Neural cell (in vitro differentiated cells): ENCODE results near the gene ZNRD2. TPM values are rescaled to one million over a fixed set of nuclear protein-coding genes. Genes with fewer than 3 reads are reported as not detected.

Source experiments
- H2AFZ ChIP-seq: fragments of 200-600, 300-800 bp; sonication (generic), shearing (Covaris generic); 2 replicates; pipeline ENCODE4 v1.6.0; 2014; ENCODE audit warnings: low read depth, mild to moderate bottlenecking, antibody characterized with exemption, low read length, moderate library complexity
- H3F3A ChIP-seq: fragments of 200-600 bp; shearing (Covaris generic); 2 replicates; pipeline ENCODE4 v1.6.1; 2016; ENCODE audit warnings: mild to moderate bottlenecking, moderate library complexity, mixed read lengths, antibody characterized with exemption, low read length; ENCODE audit not compliant: insufficient read depth, poor library complexity, severe bottlenecking
- H3K27ac ChIP-seq: fragments of 200-600, 300-800 bp; sonication (generic), shearing (Covaris generic); 2 replicates; pipeline ENCODE4 v1.5.1; 2014; ENCODE audit warnings: mild to moderate bottlenecking, low read length, moderate library complexity
- H3K27me3 ChIP-seq: fragments of 300-800, 200-600 bp; sonication (generic), shearing (Covaris generic); 2 replicates; pipeline ENCODE4 v1.6.0; 2014; ENCODE audit warnings: mild to moderate bottlenecking, low read depth, low read length, moderate library complexity; ENCODE audit not compliant: insufficient read depth
- H3K36me3 ChIP-seq: fragments of 300-800, 200-600 bp; sonication (generic), shearing (Covaris generic); 2 replicates; pipeline ENCODE4 v1.5.1; 2014; ENCODE audit warnings: mild to moderate bottlenecking, antibody characterized with exemption, low read length, moderate library complexity; ENCODE audit not compliant: insufficient read depth
- H3K4me2 ChIP-seq: fragments of 300-800, 200-600 bp; sonication (generic), shearing (Covaris generic); 2 replicates; pipeline ENCODE4 v1.6.0; 2014; ENCODE audit warnings: mild to moderate bottlenecking, low read length
- H3K4me3 ChIP-seq: fragments of 300-800, 200-600 bp; sonication (generic), shearing (Covaris generic); 2 replicates; pipeline ENCODE4 v1.5.1; 2014; ENCODE audit warnings: mild to moderate bottlenecking, low read length, moderate library complexity
- H3K79me2 ChIP-seq: fragments of 200-600 bp; shearing (Covaris generic); replicated peaks from 2 replicates; pipeline ENCODE4 v1.6.0; 2014; ENCODE audit warnings: mild to moderate bottlenecking, low read length, moderate library complexity; ENCODE audit not compliant: insufficient read depth
- H3K9ac ChIP-seq: fragments of 300-800, 200-600 bp; sonication (generic), shearing (Covaris generic); 2 replicates; pipeline ENCODE4 v1.6.1; 2016; ENCODE audit warnings: mild to moderate bottlenecking, low read length, mixed read lengths
- H3K9me2 ChIP-seq: fragments of 200-600 bp; shearing (Covaris generic); 2 replicates; pipeline ENCODE4 v1.6.1; 2016; ENCODE audit warnings: mild to moderate bottlenecking, low read length, mixed read lengths; ENCODE audit not compliant: insufficient read depth
- H3K9me3 ChIP-seq: fragments of 200-600, 300-800 bp; sonication (generic), shearing (Covaris generic); 2 replicates; pipeline ENCODE4 v1.6.1; 2016; ENCODE audit warnings: mild to moderate bottlenecking, mixed run types, low read length, moderate library complexity, mixed read lengths
- H4K20me1 ChIP-seq: fragments of 200-600 bp; shearing (Covaris generic); 2 replicates; pipeline ENCODE4 v1.6.1; 2016; ENCODE audit warnings: mild to moderate bottlenecking, mixed run types; ENCODE audit not compliant: insufficient read depth
- EP300 ChIP-seq: fragments of 450-650 bp; conservative IDR thresholded peaks from 2 replicates; pipeline ENCODE4 v1.6.1; 2014; ENCODE audit warnings: antibody characterized with exemption, mild to moderate bottlenecking, moderate library complexity; ENCODE audit not compliant: poor library complexity, severe bottlenecking
- EZH2 ChIP-seq: fragments of 200-600, 300-800 bp; shearing (Covaris generic), sonication (generic); IDR thresholded peaks from 2 replicates; pipeline ENCODE4 v1.6.1; 2014; ENCODE audit warnings: antibody characterized with exemption, low read length, borderline replicate concordance, mild to moderate bottlenecking; ENCODE audit not compliant: insufficient read depth, poor library complexity, severe bottlenecking
- MXI1 ChIP-seq: fragments of 450-650 bp; conservative IDR thresholded peaks from 2 replicates; pipeline ENCODE4 v1.6.1; 2014; ENCODE audit warnings: antibody characterized with exemption, mild to moderate bottlenecking; ENCODE audit not compliant: poor library complexity, severe bottlenecking
- POLR2AphosphoS5 ChIP-seq: IDR thresholded peaks from 2 replicates; pipeline ENCODE4 v1.6.1; 2012
- RAD21 ChIP-seq: fragments of 450-650 bp; conservative IDR thresholded peaks from 2 replicates; pipeline ENCODE4 v1.6.1; 2014; ENCODE audit warnings: antibody characterized with exemption, mild to moderate bottlenecking, moderate library complexity
- SMC3 ChIP-seq: fragments of 450-650 bp; conservative IDR thresholded peaks from 2 replicates; pipeline ENCODE4 v1.6.1; 2014; ENCODE audit warnings: antibody characterized with exemption, mild to moderate bottlenecking, moderate library complexity; ENCODE audit not compliant: poor library complexity
- TAF1 ChIP-seq: IDR thresholded peaks from 2 replicates; pipeline ENCODE4 v1.6.1; 2012; ENCODE audit warnings: low read depth
- polyA plus RNA-seq: library from polyadenylated mRNA; depleted of rRNA; stranded (reverse); fragments of >200 nt; gene quantifications from 2 replicates; pipeline ENCODE4 v1.2.3, GENCODE V29; 2014
- TF ChIP-seq, protein P1 (sequence below): fragments of 450-650 bp; IDR thresholded peaks from 2 replicates; pipeline ENCODE4 v1.5.1; 2014; ENCODE audit warnings: antibody characterized with exemption, mild to moderate bottlenecking, moderate library complexity; ENCODE audit not compliant: poor library complexity, severe bottlenecking
- TF ChIP-seq, protein P2 (sequence below): IDR thresholded peaks from 2 replicates; pipeline ENCODE4 v1.6.1; 2012; ENCODE audit warnings: borderline replicate concordance

Gene ZNRD2
- polyA plus RNA-seq, 1 donor from 2014 or later = 36.2 TPM

GRCh38 chr11:65554057-65554818 lies 16.0 kb upstream of the ZNRD2 start:
- H3K36me3 ChIP-seq = no peaks in the 10 kb centered on the region
- no peak overlapping the region for H3K9ac ChIP-seq
- H3K27me3 ChIP-seq = no peaks in the 10 kb centered on the region
- no peaks in the 10 kb centered on the region for H3K79me2 ChIP-seq
- H4K20me1 ChIP-seq = no peaks in the 10 kb centered on the region
- no peaks in the 10 kb centered on the region for H3F3A ChIP-seq
- H2AFZ ChIP-seq = no peak overlapping the region
- no peak overlapping the region for H3K27ac ChIP-seq
- no peak overlapping the region for H3K4me3 ChIP-seq
- TF ChIP-seq, protein P1, sequence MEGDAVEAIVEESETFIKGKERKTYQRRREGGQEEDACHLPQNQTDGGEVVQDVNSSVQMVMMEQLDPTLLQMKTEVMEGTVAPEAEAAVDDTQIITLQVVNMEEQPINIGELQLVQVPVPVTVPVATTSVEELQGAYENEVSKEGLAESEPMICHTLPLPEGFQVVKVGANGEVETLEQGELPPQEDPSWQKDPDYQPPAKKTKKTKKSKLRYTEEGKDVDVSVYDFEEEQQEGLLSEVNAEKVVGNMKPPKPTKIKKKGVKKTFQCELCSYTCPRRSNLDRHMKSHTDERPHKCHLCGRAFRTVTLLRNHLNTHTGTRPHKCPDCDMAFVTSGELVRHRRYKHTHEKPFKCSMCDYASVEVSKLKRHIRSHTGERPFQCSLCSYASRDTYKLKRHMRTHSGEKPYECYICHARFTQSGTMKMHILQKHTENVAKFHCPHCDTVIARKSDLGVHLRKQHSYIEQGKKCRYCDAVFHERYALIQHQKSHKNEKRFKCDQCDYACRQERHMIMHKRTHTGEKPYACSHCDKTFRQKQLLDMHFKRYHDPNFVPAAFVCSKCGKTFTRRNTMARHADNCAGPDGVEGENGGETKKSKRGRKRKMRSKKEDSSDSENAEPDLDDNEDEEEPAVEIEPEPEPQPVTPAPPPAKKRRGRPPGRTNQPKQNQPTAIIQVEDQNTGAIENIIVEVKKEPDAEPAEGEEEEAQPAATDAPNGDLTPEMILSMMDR = no peak
- TF ChIP-seq SMC3 (no peak), TAF1 (no peak), MXI1 (no peak), POLR2AphosphoS5 (no peak), EP300 (no peak), RAD21 (no peak), EZH2 (no peak)
- TF ChIP-seq, protein P2, sequence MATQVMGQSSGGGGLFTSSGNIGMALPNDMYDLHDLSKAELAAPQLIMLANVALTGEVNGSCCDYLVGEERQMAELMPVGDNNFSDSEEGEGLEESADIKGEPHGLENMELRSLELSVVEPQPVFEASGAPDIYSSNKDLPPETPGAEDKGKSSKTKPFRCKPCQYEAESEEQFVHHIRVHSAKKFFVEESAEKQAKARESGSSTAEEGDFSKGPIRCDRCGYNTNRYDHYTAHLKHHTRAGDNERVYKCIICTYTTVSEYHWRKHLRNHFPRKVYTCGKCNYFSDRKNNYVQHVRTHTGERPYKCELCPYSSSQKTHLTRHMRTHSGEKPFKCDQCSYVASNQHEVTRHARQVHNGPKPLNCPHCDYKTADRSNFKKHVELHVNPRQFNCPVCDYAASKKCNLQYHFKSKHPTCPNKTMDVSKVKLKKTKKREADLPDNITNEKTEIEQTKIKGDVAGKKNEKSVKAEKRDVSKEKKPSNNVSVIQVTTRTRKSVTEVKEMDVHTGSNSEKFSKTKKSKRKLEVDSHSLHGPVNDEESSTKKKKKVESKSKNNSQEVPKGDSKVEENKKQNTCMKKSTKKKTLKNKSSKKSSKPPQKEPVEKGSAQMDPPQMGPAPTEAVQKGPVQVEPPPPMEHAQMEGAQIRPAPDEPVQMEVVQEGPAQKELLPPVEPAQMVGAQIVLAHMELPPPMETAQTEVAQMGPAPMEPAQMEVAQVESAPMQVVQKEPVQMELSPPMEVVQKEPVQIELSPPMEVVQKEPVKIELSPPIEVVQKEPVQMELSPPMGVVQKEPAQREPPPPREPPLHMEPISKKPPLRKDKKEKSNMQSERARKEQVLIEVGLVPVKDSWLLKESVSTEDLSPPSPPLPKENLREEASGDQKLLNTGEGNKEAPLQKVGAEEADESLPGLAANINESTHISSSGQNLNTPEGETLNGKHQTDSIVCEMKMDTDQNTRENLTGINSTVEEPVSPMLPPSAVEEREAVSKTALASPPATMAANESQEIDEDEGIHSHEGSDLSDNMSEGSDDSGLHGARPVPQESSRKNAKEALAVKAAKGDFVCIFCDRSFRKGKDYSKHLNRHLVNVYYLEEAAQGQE = no peak
- H3K9me2 ChIP-seq = no peaks in the 10 kb centered on the region
- no peaks in the 10 kb centered on the region for H3K9me3 ChIP-seq
- H3K4me2 ChIP-seq = no peak overlapping the region

- Histone ChIP-seq H3K4me3 (no peak overlapping the region), H3K9me3 (no peaks in the 10 kb centered on the region), H2AFZ (no peak overlapping the region), H3F3A (no peaks in the 10 kb centered on the region), H3K27ac (no peak overlapping the region), H3K36me3 (no peaks in the 10 kb centered on the region), H3K9ac (no peak overlapping the region), H3K9me2 (no peaks in the 10 kb centered on the region), H4K20me1 (no peaks in the 10 kb centered on the region), H3K4me2 (no peak overlapping the region), H3K27me3 (no peaks in the 10 kb centered on the region), H3K79me2 (no peaks in the 10 kb centered on the region)
- TF ChIP-seq, protein P1 = no peak
- TF ChIP-seq RAD21 = no peak
- no peak for TF ChIP-seq POLR2AphosphoS5
- TF ChIP-seq TAF1 = no peak
- TF ChIP-seq, protein P2 = no peak
- TF ChIP-seq SMC3 = no peak
- no peak for TF ChIP-seq MXI1
- TF ChIP-seq EZH2 = no peak
- no peak for TF ChIP-seq EP300
These were observed 15.3 kb upstream of the ZNRD2 start for GRCh38 chr11:65554842-65555430.
